ENCODE measurements around the gene PPP1R1A.

The PPP1R1A gene

GRCh38 chr12:54603173-54603814 lies 14.8 kb upstream of the PPP1R1A start:
- Histone ChIP-seq H3K4me1 (ENCODE audit: insufficient read depth, low read length) (no peaks in the 10 kb centered on the region), H3K4me2 (ENCODE audit: insufficient read depth, low read length) (no peak overlapping the region), H3K27me3 (ENCODE audit: insufficient read depth, low read length, poor library complexity) (no peaks in the 10 kb centered on the region), H2AFZ (ENCODE audit: low read depth, low read length) (no peak overlapping the region), H3K9ac (ENCODE audit: low read depth, low read length) (no peak overlapping the region), H3K9me3 (ENCODE audit: insufficient read depth, low read length, severe bottlenecking) (no peaks in the 10 kb centered on the region), H3K79me2 (ENCODE audit: insufficient read depth, low read length) (no peaks in the 10 kb centered on the region), H3K4me3 (ENCODE audit: low read depth in 1 of 2, low read length in 2 of 2) (no peak overlapping the region), H3K27ac (ENCODE audit: low read length) (no peak overlapping the region), H4K20me1 (ENCODE audit: insufficient read depth, low read length) (no peaks in the 10 kb centered on the region), H3K36me3 (ENCODE audit: insufficient read depth, low read length) (no peaks in the 10 kb centered on the region)
- ATAC-seq (ENCODE audit: insufficient read depth, low read depth) (peak; percentile 99), DNase-seq (peak; percentile 79)
- TF ChIP-seq EZH2 (IDR thresholded peaks at IDR 0.05; ENCODE audit: borderline replicate concordance, low read depth, low read length, severe bottlenecking) (no peak), CTCF (IDR thresholded peaks at IDR 0.05; ENCODE audit: borderline replicate concordance, extremely low read depth, low read length, poor library complexity, severe bottlenecking) (peak; percentile 92)

GRCh38 chr12:54602661-54603060 lies 14.2 kb upstream of the PPP1R1A start:
- no peaks in the 10 kb centered on the region for H4K20me1 ChIP-seq (ENCODE audit: insufficient read depth, low read length)
- DNase-seq = no peak
- no peak overlapping the region for H3K4me2 ChIP-seq (ENCODE audit: insufficient read depth, low read length)

GRCh38 chr12:54601841-54602240 lies 13.4 kb upstream of the PPP1R1A start:
- no peaks in the 10 kb centered on the region for H4K20me1 ChIP-seq (ENCODE audit: insufficient read depth, low read length)
- no peak for TF ChIP-seq CTCF (IDR thresholded peaks at IDR 0.05; ENCODE audit: borderline replicate concordance, extremely low read depth, low read length, poor library complexity, severe bottlenecking)
- no peak for TF ChIP-seq EZH2 (IDR thresholded peaks at IDR 0.05; ENCODE audit: borderline replicate concordance, low read depth, low read length, severe bottlenecking)
- no peak overlapping the region for H3K4me3 ChIP-seq (ENCODE audit: low read depth in 1 of 2, low read length in 2 of 2)
- no peaks in the 10 kb centered on the region for H3K27me3 ChIP-seq (ENCODE audit: insufficient read depth, low read length, poor library complexity)
- no peaks in the 10 kb centered on the region for H3K4me1 ChIP-seq (ENCODE audit: insufficient read depth, low read length)
- H3K9me3 ChIP-seq (ENCODE audit: insufficient read depth, low read length, severe bottlenecking) = no peaks in the 10 kb centered on the region
- no peak overlapping the region for H3K9ac ChIP-seq (ENCODE audit: low read depth, low read length)
- DNase-seq = no peak
- H3K79me2 ChIP-seq (ENCODE audit: insufficient read depth, low read length) = no peaks in the 10 kb centered on the region
- no peak overlapping the region for H2AFZ ChIP-seq (ENCODE audit: low read depth, low read length)
- H3K36me3 ChIP-seq (ENCODE audit: insufficient read depth, low read length) = no peaks in the 10 kb centered on the region
- ATAC-seq (ENCODE audit: insufficient read depth, low read depth) = no peak
- H3K27ac ChIP-seq (ENCODE audit: low read length) = no peak overlapping the region
- no peak overlapping the region for H3K4me2 ChIP-seq (ENCODE audit: insufficient read depth, low read length)

More at GRCh38 chr12:54602661-54603060, 14.2 kb upstream of the PPP1R1A start:
- H3K9me3 ChIP-seq (ENCODE audit: insufficient read depth, low read length, severe bottlenecking) = no peaks in the 10 kb centered on the region
- no peak overlapping the region for H3K9ac ChIP-seq (ENCODE audit: low read depth, low read length)
- H3K27me3 ChIP-seq (ENCODE audit: insufficient read depth, low read length, poor library complexity) = no peaks in the 10 kb centered on the region
- no peak overlapping the region for H2AFZ ChIP-seq (ENCODE audit: low read depth, low read length)
- no peak for ATAC-seq (ENCODE audit: insufficient read depth, low read depth)
- H3K36me3 ChIP-seq (ENCODE audit: insufficient read depth, low read length) = no peaks in the 10 kb centered on the region
- no peak for TF ChIP-seq CTCF (IDR thresholded peaks at IDR 0.05; ENCODE audit: borderline replicate concordance, extremely low read depth, low read length, poor library complexity, severe bottlenecking)
- no peak for TF ChIP-seq EZH2 (IDR thresholded peaks at IDR 0.05; ENCODE audit: borderline replicate concordance, low read depth, low read length, severe bottlenecking)
- H3K27ac ChIP-seq (ENCODE audit: low read length) = no peak overlapping the region
- no peaks in the 10 kb centered on the region for H3K4me1 ChIP-seq (ENCODE audit: insufficient read depth, low read length)
- no peaks in the 10 kb centered on the region for H3K79me2 ChIP-seq (ENCODE audit: insufficient read depth, low read length)
- H3K4me3 ChIP-seq (ENCODE audit: low read depth in 1 of 2, low read length in 2 of 2) = no peak overlapping the region

Measured in DND-41 (cell line).